Central memory CD4-positive, alpha-beta T cell (primary cell): ENCODE results near the gene LUC7L2.
"Not testable (repeated sequence)": the region's sequence is repeated elsewhere in the genome, so short reads cannot be mapped to it uniquely, and the experiment has no call there.

ENCODE experiments used
- DNase-seq: peaks from one replicate; pipeline ENCODE4 v3.0.0; 2022

The LUC7L2 gene

GRCh38 chr7:139403601-139404000 lies 43.9 kb downstream of the LUC7L2 start:
- DNase-seq, result no peak

- no peak for DNase-seq
These were observed 47.9 kb downstream of the LUC7L2 start for GRCh38 chr7:139407555-139407954.

DNA sequence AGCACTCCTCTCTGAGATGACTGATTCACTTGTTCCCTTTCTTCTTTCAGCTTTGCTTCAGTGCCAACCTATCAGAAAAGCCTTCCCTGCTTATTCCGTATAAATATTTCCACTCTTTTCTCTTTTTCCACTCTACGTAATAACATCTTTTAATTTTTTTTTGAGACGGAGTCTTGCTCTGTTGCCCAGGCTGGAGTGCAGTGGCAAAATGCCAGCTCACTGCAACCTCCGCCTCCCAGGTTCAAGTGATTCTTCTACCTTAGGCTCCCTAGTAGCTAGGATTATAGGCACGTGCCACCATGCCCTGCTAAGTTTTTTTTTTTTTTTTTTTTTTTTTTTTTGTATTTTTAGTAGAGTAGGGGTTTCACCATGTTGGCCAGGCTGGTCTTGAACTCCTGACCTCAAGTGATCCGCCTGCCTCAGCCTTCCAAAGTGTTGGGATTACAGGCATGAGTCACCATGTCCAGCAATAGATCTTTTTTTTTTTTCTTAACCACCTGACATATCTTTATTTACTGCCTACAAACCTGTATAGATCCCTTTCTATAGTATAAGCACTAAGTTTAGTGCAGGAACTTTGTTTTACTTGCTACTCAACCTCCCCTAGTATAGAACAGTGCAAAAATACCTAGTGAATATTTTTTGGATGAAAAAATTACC lies 55.2 kb downstream of the LUC7L2 start:
- not testable (repeated sequence) for DNase-seq

DNA sequence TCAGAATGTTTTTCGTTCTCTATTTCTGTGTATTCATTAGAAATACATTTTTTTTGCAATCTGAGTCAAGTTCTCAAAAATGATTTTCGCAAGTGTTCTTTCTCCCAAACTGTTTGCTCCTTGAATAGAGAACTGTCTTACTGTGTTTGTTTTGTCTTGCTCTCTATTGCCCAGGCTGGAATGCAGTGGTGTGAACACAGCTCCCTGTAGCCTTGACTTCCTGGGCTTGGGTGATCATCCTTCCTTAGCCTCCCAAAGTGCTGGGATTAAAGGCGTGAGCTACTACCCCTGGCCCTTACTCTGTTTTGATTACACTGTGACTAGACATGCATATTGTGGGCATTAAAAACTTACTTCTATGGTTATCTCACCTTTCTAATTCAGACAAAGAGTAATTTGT lies 56.7 kb downstream of the LUC7L2 start:
- DNase-seq, result no peak

- DNase-seq, result no peak
These were observed 57.8 kb downstream of the LUC7L2 start for GRCh38 chr7:139417478-139417877.

GRCh38 chr7:139421123-139421522 lies 61.4 kb downstream of the LUC7L2 start:
- no peak for DNase-seq

DNA sequence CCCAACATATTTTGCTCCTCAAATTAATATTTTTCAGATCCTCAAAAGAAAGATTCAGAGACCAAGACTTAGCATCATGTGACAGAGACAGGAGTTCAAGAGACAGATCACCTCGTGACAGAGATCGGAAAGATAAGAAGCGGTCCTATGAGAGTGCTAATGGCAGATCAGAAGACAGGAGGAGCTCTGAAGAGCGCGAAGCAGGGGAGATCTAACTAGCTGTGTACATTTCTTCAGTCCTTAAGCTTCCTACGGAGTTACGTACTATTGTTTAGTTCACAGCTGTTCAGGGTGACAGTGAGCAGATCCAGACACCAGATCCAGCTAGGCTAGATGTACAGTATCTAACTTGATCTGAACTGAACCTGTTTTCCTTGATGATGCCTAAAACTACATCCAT lies 62.4 kb downstream of the LUC7L2 start:
- no peak for DNase-seq

DNA sequence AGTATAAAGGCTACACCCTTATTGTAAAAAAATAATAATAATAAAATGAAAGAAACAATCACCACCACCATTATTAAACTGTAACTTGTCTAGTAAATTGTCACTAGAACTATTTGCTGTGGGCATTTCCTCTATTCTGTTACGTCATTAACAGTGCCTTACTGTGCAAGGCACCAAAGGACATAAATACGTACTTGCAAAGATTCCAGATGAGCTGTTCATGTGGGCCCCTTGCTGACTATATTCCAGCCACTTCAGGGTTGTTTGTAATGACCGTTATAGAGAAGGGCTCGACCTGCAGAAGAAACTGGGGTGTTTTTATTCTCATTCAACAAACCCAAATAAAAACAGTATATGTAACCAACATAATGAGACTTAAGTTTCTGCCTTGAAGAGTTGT lies 63.4 kb downstream of the LUC7L2 start:
- DNase-seq, result no peak

GRCh38 chr7:139424004-139424403 lies 64.3 kb downstream of the LUC7L2 start:
- no peak for DNase-seq

- DNase-seq, result not testable (repeated sequence)
These were observed 66.0 kb downstream of the LUC7L2 start for GRCh38 chr7:139425701-139426100.

DNA sequence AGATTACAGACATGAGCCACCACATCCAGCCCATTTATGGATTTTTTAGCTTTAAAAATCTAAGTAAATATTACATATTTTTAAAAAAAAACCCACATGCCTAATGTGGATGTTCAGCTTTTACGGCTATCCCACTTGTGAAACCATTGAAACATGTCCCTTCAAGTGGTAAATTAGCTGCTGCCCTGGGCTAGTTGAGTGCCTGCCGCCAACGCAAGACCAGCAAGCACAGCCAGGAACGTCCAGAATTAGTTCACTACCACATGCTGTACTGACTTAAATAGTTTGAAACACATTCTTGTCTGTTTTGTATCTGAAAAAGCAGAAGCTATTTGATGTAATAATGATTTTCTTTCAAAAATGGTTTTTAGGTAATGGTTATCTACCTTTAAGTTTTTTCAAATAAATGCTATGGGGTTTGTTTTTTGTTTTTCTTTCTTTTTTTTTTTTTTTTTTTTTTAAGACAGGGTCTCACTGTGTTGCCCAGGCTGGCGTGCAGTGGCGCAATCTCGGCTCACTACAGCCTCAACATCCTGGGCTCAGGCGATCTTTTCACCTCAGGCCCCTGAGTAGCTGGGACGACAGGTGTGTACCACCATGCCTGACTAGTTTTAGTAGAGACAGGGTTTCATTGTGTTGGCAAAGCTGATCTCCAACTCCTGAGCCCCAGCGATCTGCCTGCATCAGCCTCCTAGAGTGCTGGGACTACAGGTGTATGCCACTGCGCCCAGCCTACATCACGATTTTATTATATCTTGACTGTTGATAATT lies 66.7 kb downstream of the LUC7L2 start:
- DNase-seq, result no peak

DNA sequence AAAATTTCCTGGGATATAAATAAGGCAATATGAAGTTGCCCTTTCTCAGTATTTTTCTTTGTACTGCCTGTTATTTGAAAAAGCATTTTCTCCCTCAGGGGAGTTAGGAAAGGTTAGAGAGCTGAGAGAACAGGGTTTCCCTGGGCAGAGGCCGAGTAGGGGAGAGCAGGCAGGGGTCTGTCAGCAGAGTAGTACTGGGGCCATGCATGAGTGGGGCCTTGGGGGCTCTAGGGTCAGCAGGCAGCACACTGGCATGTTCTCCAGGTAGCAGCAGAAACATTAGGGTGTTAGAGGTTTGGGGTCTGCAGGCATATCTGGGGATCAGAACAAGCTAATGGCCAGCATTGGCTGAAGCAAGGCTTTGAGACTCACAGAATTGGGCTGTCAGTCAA lies 67.3 kb downstream of the LUC7L2 start:
- no peak for DNase-seq

DNA sequence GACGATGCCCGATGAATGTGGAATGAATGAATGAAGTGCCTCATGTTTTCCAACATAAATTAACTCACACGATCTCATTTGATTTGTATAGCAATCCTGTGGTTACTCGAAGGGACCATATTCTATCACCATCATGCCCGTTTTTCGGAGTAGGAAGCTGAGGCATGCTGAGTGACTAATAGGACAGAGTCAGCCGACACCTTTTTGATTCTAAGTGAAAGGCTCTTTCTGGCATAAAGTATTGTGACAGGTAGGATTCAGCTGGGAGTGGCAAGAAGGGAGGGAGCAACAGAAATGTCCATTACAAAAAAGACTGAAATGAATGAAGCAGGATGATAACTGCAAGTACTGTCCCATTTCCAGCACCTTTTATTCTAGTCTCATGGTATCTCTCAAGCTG lies 68.1 kb downstream of the LUC7L2 start:
- DNase-seq, result no peak

- not testable (repeated sequence) for DNase-seq
These were observed 70.0 kb downstream of the LUC7L2 start for GRCh38 chr7:139429735-139430134.

DNA sequence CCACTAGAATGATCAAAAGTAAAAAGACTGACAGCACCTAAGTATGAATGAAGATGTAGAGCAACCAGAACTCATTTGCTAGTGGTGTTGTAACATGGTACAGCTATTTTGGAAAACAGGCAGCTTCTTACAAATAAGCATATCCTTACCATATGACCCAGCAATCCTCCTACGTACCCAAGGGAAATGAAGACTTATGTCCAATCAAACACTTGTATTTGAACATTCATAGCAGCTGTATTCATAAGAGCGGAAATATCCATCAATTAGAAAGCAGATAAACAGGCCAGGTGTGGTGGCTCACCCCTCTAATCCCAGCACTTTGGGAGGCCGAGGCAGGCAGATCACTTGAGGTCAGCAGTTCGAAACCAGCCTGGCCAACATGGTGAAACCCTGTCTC lies 70.7 kb downstream of the LUC7L2 start:
- no peak for DNase-seq

DNA sequence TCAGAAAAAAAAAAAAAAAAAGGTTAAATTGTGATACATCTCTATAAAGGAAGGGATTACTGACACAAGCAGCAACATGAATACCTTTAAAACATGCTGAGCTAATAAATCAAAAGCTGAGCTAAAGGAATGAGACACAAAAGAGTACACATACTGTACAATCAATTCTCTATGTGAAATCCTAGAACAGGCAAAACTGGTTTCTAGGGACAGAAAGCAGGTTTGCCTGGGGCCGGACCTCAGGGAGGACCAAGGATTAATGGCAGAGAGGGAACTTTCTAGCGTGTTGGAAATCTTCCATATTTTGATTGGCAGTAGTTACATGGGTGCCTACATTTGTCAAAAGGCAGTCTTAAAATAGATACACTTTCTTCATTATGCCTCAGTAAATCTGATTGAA lies 71.3 kb downstream of the LUC7L2 start:
- no peak for DNase-seq

DNA sequence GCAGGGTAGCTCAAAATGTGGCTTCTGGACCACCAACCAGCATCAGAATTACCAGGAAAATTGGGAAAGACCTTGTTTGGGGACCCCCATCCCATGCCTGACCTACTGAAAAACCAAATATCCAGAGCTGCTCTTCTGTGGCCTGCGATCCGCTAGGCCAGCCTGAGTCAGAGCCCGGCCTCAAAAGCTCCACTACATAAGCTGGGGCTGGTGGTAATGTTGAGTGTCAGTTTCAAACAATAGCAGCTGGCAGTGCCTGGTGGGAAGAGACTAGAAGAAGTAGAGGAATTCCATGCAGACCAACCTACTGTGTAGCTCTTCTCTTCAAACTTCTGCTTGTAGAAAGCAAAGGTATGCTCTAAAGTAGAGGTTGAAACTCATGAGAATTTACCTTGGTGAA lies 71.8 kb downstream of the LUC7L2 start:
- DNase-seq, result no peak

DNA sequence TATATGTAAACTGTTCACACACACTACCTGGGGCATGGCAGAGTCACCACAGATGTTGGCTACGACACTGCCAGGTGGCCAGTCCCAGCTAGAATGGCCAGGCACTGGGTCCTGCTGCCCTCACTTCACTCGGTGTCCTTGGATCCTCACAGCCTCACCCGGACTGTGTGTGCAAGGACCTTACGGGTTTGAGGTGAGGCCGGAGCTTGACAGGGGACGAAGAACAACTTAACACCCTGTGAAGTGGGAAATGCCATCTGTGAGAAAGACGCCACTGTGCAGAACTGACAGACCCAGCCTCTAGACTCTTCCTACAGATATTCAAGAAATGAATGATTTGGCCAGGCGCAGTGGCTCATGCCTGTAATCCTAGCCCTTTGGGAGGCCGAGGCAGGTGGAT lies 77.1 kb downstream of the LUC7L2 start:
- no peak for DNase-seq

DNA sequence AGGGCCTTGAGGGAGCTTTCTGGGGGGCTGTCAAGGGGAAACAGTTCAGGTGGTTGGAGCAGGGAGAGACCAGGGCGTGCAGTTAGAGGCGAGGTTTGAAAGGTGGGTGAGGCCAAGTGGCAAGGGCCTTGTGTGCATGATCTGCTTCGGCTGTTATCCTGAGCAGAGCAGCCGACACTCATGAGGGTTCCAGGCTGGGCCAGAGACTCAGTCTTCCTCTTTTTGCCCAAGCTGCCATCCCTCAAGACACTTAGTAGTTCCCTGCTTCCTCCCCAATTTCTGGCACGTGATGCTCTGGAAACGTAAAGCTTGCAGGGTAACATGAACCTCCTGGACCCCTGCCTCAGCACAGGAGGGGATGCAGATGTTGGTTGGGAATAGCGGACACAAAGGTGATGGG lies 79.7 kb downstream of the LUC7L2 start:
- DNase-seq, result no peak

DNA sequence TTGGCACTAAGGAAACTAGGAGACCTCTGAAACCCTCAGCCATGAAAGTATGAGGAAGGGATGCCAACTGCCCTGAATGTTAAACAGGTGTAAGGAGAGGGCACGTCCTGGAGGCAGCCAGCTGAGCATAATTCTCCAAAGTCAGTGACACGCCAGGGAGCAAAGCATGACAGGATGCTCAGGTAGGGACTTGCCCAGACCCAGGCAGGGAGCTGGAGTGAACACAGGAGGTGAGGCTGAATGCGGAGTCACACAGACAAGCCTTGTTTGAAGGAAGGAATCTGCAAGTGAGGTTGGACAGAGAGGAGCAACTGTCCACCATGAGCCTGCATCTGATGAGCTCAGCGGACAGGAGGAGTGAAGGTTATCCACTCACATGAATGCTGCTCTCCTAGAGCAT lies 82.3 kb downstream of the LUC7L2 start:
- DNase-seq, result no peak

- no peak for DNase-seq
These were observed 86.6 kb downstream of the LUC7L2 start for GRCh38 chr7:139446051-139446890.

DNA sequence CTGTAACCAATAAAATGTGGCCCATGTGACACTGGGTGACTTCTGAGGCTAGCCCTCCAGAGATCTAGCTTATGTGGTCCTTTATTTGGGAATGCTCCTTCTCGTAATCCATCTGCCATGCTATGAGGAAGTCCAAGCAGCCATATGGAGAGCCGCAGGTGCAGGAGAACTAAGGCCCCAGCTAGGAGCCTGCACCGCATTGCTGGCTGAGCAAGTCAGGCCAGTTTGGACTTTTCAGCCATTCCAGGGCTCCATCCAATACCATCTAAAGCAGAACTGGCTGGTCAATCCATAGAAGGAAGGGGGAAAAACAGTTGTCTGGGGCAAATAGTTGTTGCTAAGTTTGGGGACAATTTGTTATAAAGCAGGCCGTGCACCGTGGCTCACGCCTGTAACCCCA lies 91.2 kb downstream of the LUC7L2 start:
- DNase-seq, result no peak

- no peak for DNase-seq
These were observed 91.9 kb downstream of the LUC7L2 start for GRCh38 chr7:139451638-139452037.
